K562 (cell line): Measurements from ENCODE around the gene CDHR2. TPM values are rescaled to one million over a fixed set of nuclear protein-coding genes. Genes with fewer than 3 reads are reported as not detected.

Source experiments
- ZBTB40 ChIP-seq, 2 experiments: fragments of 450-650 bp in 1 of 2; sonication (generic) in 1 of 2; formaldehyde crosslinking in 1 of 2; IDR thresholded peaks; 2 replicates each; pipeline versions ENCODE4 v1.7.1 to v1.9.0; 2016 to 2022; ENCODE audit warnings: inconsistent platforms in 1 of 2, mild to moderate bottlenecking in 1 of 2, missing genetic modification reagents in 1 of 2
- polyA plus RNA-seq, 8 experiments: library from polyadenylated mRNA; depleted of rRNA in 4 of 8; stranded (reverse) in 5 of 8; unstranded in 3 of 8; fragments of >200 nt; fragmentation: Nextera tagmentation in 2 of 8; fragmentation: Illumina TruSeq in 1 of 8; extraction: Ambion mirVana in 2 of 8; extraction: Trizol in 1 of 8; gene quantifications; 2 replicates each; pipeline versions ENCODE4 v1.2.1 to v1.2.3, GENCODE V29; 2011 to 2014; ENCODE audit warnings: inconsistent platforms in 1 of 8, missing spikeins in 1 of 8
- total RNA-seq, 7 experiments: library from RNA; depleted of rRNA in 6 of 7; stranded (reverse); fragments of >200 nt in 6 of 7; fragmentation: Illumina TruSeq in 2 of 7; extraction: Trizol in 2 of 7; gene quantifications; 2 replicates each; pipeline versions ENCODE4 v1.2.1 to v1.2.3, GENCODE V29; 2011 to 2021; ENCODE audit warnings: low replicate concordance in 1 of 7

The CDHR2 gene
- total and polyA plus RNA-seq, 9 of the 15 experiments (the other 6 are each of a cell fraction or from before 2014, with no cell fraction given), result 0.01 to 0.62 (median 0.09) TPM; not detected in 2

GRCh38 chr5:176610435-176610773, 61.3 kb downstream of the CDHR2 start (continued):
- TF ChIP-seq ZBTB40 (IDR thresholded peaks at IDR 0.05) (no peak), ZBTB40 (CRISPR knock-in tag; IDR thresholded peaks at IDR 0.05) (no peak)
